ENCODE results near the gene MVP. TPM values are rescaled to one million over a fixed set of nuclear protein-coding genes. Genes with fewer than 3 reads are reported as not detected.
"Not testable (repeated sequence)": the region's sequence is repeated elsewhere in the genome, so short reads cannot be mapped to it uniquely, and the experiment has no call there.

The MVP gene
- total RNA-seq, 1 donor from 2014 or later, result 87.1 TPM

DNA sequence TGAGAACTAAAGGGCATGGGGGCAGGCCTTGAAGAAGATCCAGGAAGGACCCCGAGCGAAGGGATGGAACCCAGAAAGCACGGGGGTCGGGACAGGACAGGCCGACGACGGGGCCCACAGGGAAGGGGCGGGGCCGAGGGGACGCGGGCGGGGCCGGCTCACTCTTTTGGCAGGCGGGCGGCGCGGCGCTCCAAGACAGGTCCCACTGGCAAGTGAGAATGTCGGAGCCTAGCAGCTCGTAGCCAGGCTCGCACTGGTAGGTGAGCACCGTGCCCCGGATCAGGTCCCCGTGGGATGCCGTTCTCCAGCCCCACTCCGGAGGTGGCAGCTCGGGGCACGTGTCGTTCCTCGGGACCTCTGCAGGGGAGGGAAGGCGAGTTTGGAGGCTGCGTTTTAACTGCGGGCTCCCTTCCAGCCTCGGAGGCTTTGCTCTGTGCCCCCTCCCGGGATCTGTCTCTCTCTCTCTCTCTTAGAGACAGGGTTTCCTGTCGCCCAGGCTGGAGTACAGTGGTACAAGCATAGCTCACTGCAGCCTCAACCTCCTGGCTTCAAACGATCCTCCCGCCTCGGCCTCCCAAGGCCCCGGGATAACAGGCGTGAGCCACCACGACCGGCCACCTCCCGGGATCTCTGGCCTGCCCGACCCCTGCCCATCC is 56.5 kb downstream of the MVP start:
- FAIRE-seq, result no peak
- Histone ChIP-seq H3K4me3 (ENCODE audit: low read depth, low read length) (no peak overlapping the region), H3K36me3 (ENCODE audit: control insufficient read depth, insufficient read depth, low read length) (no peaks in the 10 kb centered on the region), H3K27me3 (ENCODE audit: control insufficient read depth, insufficient read depth, low read length) (peaks cover 12% of the 10 kb centered on the region)
- no peak for DNase-seq (ENCODE audit: low read depth)
- TF ChIP-seq, protein P1, sequence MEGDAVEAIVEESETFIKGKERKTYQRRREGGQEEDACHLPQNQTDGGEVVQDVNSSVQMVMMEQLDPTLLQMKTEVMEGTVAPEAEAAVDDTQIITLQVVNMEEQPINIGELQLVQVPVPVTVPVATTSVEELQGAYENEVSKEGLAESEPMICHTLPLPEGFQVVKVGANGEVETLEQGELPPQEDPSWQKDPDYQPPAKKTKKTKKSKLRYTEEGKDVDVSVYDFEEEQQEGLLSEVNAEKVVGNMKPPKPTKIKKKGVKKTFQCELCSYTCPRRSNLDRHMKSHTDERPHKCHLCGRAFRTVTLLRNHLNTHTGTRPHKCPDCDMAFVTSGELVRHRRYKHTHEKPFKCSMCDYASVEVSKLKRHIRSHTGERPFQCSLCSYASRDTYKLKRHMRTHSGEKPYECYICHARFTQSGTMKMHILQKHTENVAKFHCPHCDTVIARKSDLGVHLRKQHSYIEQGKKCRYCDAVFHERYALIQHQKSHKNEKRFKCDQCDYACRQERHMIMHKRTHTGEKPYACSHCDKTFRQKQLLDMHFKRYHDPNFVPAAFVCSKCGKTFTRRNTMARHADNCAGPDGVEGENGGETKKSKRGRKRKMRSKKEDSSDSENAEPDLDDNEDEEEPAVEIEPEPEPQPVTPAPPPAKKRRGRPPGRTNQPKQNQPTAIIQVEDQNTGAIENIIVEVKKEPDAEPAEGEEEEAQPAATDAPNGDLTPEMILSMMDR (IDR thresholded peaks at IDR 0.05; ENCODE audit: insufficient read depth, low read length, severe bottlenecking), result no peak

DNA sequence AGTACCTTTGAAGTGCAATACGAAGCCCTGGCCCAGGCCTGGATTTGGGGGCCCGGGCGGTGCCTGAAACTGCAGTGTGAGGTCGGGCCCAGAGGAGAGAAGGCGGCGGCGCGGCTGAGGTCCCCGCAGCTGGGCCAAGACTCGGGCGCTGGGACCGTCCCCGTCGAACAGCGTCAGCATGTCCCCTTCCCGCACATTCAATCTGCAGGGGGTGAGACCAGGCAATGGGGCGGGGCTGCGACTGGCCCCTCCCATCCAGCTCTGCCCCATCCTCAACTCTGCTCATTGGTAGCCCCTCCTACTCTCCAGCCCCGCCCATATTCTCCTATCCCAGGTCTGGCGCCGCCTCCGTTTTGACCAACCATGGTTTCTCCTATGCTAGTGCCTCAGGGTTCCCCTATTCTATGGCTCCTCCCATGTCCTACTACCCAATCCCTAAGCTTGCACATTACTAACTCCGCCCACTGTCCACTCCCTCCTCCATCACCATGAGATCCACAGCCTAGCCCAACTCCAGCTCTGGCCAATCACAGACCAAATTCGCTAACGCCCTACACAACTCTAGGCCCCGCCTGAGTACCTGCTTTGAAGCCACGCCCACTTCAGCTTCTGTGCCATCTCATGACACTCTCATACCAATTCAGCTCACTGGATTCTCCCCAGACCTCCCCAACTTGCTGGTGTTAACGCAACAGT is 57.2 kb downstream of the MVP start:
- peak; percentile 74 for DNase-seq (ENCODE audit: low read depth)
- Histone ChIP-seq H3K36me3 (ENCODE audit: control insufficient read depth, insufficient read depth, low read length) (no peaks in the 10 kb centered on the region), H3K27me3 (ENCODE audit: control insufficient read depth, insufficient read depth, low read length) (peaks cover 12% of the 10 kb centered on the region), H3K4me3 (ENCODE audit: low read depth, low read length) (no peak overlapping the region)
- TF ChIP-seq, protein P1 (IDR thresholded peaks at IDR 0.05; ENCODE audit: insufficient read depth, low read length, severe bottlenecking), result no peak
- no peak for FAIRE-seq

DNA sequence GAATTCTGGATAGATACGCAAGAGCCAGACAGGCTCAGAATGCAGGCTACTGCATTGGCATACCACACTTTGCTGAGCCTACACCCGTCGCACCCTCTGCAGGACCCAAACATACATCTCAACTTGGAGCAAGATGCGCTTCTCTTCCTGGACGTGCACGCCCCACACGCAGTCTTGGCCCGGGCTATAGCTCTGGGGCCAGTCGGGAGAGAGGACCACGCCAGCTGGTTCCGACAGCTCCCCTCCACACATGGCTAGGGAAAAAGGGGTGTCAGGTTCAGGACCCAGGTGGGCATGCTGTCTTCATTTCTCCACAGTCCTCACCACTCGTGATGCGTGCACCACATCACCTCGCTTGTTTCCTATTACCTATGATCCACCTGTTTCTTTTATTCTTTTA is 57.9 kb downstream of the MVP start:
- Histone ChIP-seq H3K36me3 (ENCODE audit: control insufficient read depth, insufficient read depth, low read length) (no peaks in the 10 kb centered on the region), H3K4me3 (ENCODE audit: low read depth, low read length) (no peak overlapping the region), H3K27me3 (ENCODE audit: control insufficient read depth, insufficient read depth, low read length) (peaks cover 12% of the 10 kb centered on the region)
- DNase-seq (ENCODE audit: low read depth) (no peak), FAIRE-seq (no peak)
- TF ChIP-seq, protein P1 (IDR thresholded peaks at IDR 0.05; ENCODE audit: insufficient read depth, low read length, severe bottlenecking), result no peak

DNA sequence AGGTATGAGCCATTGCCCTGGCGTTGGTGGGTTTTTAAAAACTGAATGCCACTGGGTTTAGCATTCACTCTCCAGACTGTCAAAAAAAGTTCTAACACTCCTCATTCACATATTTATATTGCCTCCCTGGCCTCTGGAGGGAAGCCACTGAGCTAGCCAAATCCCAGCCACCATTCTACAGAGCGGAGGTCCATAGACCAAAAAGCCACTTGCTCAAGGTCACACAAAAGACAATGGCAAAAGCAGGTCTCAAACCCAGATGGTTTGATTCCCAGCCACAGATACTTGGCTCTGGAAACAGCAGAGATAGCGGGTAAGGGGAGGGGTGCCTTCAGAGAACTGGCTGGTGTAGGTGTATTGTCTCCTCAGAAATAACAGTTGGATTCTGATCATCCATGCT is 60.8 kb downstream of the MVP start:
- FAIRE-seq (no peak), DNase-seq (ENCODE audit: low read depth) (no peak)
- H3K4me3 ChIP-seq (ENCODE audit: low read depth, low read length), result no peak overlapping the region
- peaks cover 10% of the 10 kb centered on the region for H3K27me3 ChIP-seq (ENCODE audit: control insufficient read depth, insufficient read depth, low read length)
- H3K36me3 ChIP-seq (ENCODE audit: control insufficient read depth, insufficient read depth, low read length), result no peaks in the 10 kb centered on the region
- TF ChIP-seq, protein P1 (IDR thresholded peaks at IDR 0.05; ENCODE audit: insufficient read depth, low read length, severe bottlenecking), result no peak

DNA sequence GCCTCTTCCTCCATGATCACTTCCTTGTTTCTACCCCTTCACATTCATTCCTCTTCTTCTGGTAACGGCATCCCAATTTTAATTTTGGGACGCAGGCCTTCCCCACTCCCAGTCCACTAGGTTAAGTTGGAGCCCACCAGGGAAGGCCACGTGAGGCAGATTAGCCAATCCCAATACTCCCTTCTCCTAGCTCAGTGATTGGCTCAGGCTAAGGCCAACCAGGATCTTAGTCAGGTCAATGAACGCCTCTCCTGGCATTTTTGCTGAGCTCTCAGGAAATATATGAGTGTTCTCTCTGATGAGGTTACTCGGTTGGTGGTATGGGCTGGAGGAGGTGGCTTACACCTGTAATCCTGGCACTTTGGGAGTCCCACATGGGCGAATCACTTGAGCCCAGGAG is 63.7 kb downstream of the MVP start:
- FAIRE-seq, result no peak
- no peaks in the 10 kb centered on the region for H3K36me3 ChIP-seq (ENCODE audit: control insufficient read depth, insufficient read depth, low read length)
- TF ChIP-seq, protein P1 (IDR thresholded peaks at IDR 0.05; ENCODE audit: insufficient read depth, low read length, severe bottlenecking), result no peak
- H3K4me3 ChIP-seq (ENCODE audit: low read depth, low read length), result no peak overlapping the region
- H3K27me3 ChIP-seq (ENCODE audit: control insufficient read depth, insufficient read depth, low read length), result no peaks in the 10 kb centered on the region
- no peak for DNase-seq (ENCODE audit: low read depth)

DNA sequence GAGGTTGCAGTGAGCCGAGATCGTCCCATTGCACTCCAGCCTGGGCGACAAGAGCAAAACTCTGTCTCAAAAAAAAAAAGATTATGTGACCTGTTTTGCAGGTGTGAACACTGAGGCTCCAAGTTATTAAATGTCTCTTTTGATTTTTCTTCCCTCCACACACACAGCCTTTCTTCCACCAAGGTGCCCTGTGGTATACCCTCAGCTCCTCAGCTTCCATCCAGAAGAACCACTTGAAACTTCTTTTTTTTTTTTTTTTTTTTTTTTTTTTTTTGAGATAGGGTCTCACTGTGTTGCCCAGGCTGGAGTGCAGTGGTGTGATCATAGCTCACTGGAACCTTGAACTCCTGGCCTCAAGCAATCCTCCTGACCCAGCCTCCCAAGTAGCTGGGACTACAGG is 69.1 kb downstream of the MVP start:
- not testable (repeated sequence) for FAIRE-seq; H3K27me3 ChIP-seq (ENCODE audit: control insufficient read depth, insufficient read depth, low read length); DNase-seq (ENCODE audit: low read depth); H3K4me3 ChIP-seq (ENCODE audit: low read depth, low read length); H3K36me3 ChIP-seq (ENCODE audit: control insufficient read depth, insufficient read depth, low read length)
